NOMO-1 treated with dmso at 0.1 percent for 144 hours (cell line): ENCODE measurements around the gene KCNQ1OT1.
A peak's percentile ranks its signal among the peaks of the same experiment; 100 is the strongest.

Experiments used
- DNase-seq: peaks from one replicate; lab custom pipeline; 2025; ENCODE audit not compliant: unreplicated experiment; lab: John Stamatoyannopoulos, UW

The KCNQ1OT1 gene

DNA sequence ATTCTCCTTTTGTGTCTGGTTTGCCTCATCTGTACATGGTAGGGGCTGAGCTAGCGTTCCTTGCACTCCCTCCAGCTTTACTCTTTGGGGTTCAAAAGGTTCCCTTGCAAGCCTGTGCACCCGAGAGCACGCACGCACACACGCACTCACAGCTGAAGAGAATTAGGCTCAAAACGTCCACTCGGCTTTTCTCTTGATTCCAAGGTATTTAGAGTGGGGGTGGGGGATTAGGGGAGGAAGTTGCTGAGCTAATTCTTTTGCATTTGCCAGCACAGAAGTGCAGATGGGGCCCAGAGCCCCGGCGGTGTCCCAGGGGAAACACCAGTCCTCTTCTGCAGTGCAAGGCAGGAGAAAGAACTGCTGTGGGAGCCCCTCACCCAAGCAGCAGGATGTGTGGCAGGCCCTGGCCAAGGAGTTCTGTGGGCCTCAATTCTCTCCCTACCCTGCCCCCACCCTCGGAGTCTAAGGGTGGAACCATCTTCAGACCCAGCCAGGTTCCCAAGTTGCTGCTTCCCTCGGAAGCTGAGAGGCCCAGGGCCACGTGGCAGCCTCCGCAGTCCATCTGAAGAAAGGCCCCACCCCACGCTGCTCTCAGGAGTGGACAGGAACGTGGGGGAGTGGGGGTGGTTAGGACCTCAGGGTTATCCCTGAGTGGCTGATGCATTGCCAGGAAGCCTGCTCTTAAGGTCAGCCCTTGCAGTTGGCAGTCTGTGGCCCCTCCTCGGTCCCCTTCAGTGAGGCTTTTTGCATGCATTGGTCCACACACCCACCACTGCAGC, 3.8 kb upstream of the KCNQ1OT1 start:
- DNase-seq, result no peak

DNA sequence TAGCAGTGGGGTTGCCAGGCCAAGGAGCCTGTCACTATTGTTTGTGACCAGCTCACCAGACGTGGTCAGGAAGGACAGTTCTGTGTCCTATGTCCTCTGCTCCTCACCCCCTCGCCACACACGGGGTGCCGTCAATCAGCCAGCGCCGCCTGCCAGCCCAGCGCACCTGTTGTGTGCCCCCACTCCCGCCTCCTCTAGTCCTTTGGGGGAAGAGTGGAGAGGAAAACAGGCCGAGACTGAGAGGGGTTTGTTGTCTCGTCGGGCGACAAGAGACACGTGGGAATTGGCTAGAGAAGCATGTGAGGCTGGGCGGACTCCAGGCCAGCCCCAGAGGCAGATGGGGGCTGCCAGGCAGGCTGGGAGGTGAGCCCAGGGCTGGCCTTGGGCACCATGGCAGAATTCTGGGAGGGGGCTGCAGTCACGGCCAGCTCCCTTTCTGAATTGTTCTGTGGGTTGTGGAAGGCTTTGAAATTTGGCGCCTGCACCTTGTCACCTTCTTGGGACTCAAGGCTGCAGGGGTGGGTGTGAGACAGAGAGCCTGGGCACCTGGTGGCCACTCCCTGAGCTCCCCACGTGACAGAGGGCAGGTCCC, 3.1 kb upstream of the KCNQ1OT1 start:
- DNase-seq, result no peak

DNA sequence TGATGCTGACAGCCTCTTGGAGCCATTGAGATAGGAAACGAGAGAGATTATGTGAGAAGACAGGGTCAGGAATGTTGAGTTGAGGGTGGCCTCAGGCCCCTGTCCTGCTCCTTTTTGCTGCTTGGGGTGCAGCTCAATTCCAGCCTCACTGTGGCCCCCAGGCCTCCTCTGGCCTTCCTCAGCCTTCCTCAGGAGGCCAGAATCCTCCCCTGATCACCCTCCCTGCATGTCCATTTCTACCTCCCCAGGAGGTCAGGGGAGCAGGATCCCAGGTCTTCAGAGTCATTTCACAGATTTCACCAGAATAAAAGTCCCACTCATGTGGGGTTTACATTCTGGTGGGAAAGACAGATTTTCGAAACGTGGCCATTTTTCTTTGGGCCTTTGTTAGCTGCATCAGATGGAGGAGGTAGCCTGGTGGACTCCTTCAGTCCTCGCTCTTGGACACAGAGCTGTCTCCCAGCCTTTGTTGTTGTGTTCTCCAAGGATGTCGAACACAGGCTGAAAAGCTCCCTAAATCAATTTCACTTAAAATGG, 2.2 kb upstream of the KCNQ1OT1 start:
- DNase-seq, result no peak

DNA sequence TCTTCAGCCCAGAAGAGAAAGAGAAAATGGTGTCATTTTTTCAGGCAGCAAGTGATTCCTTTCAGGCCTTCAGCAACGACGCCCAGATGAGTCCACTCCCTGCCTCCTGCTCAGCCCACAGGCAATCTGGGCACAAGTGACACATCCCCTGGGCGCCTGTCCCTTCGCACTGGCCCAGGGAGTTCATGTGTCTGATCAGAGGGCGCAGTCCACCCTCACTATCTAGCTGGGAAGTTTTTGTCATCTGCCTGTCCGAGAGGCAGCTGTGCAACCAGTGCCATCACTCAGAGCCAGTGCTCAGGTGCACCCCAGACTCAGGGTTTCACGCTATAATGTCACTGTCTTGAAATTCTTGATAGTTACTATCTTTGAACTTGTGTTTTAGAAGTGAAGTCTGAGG, 1.4 kb upstream of the KCNQ1OT1 start:
- no peak for DNase-seq

DNA sequence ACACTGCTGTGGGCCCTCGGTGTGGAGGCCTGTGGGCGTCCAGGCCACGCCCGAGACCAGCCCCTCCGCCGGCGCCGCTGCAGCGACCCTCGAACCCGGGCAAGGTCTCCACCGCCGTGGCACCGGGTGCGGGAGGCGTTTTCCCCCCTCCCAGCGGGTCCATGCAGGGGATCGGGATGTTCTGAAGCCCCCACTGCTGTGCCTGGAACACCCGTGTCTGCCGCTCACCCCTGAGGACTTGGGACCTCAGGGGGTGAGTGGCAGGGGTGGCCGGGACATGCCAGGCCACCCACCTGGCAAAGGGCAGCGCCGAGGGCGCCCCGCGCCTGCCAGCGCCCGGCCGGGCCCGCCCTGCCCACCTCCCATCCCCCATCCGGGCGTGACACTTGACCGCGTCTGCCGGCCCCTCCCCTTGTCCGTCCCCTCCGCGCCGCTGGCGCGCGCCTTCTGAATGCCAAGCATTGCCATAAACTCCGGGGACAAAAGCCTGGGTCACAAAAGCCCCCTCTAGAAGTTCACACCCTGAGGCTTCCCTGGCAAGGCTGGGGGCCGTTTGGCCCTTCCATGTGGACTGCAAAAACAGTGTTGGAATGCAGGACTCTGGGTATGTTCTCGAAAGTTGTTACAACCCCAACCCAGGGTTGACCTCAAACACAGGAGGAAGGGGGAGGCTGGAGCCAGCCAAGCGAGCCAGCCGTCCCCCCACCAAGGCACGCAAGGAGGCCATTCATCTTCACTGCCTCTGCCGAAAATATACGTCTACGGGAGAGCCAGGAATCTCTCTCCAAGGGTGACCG, 819 bp upstream of the KCNQ1OT1 start:
- peak; percentile 15 for DNase-seq

DNA sequence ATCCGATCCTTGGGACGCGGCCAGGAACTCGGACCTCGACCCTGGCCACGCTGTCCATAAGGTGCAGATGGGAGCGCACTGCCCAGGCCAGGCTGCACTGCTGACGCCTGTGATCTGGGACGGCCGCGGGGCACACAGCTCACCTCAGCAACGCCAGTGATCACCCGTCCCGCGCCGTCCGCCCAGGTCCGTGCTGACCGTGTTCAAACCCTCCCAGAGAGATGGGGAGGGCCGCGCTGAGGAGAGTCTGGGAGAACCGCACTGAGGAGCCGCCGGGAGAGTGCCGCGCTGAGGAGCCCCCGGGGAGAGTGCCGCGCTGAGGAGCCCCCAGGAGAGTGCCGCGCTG, 636 bp downstream of the KCNQ1OT1 start:
- DNase-seq, result no peak

DNA sequence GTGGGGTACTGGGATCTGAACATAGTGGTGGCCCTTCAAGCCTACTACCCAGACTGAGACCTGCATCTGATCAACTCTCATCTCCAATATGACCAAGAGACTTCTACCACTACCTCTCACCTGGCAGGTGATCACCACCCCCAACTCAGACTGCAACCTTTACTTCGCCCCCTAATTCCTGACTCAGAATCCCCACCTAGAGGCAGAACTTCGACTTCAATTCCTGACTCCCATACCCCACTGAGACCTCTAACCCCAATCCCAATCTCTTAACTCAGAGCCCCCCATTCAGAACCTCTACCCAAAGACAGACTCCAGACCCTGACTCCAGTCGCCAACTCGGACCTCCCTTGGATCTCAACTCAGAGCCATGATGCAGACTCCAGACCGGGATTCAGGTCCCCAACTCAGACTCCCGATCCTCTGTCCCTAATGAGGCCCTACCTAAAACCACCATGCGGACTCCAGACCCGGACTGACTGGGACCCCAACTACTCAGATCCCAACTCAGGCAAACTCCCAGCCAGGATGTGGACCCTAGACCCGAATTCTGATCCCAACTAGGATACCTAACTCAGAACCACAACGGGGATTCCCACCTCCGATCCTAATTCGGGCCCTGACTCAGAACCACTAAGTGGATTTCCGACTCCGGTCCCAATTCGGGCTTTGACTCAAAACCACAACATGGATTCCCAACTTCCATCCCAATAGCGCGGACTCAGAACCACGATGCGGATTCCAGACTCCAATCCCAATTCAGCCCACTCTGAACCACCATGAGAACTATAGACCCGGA, 1.2 kb downstream of the KCNQ1OT1 start:
- DNase-seq, result no peak

DNA sequence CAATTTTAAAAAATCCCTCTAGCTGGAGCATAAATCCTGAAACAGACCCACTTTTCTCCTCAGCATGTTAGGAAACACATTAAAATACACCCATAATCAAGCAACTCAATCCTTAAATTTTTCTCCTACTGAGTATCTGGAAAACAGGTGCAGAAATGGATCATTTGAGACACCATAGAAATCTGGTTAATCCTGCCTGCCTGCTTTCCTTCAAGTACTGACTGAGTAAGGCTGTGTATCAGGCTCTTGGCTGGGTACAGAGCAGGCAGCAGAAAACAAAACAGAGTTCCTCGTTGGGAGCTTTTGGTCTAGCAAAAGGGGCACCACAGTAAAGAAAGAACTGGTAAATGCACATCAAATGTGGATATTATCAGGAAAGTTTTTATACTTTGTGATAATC, 1.9 kb downstream of the KCNQ1OT1 start:
- no peak for DNase-seq

DNA sequence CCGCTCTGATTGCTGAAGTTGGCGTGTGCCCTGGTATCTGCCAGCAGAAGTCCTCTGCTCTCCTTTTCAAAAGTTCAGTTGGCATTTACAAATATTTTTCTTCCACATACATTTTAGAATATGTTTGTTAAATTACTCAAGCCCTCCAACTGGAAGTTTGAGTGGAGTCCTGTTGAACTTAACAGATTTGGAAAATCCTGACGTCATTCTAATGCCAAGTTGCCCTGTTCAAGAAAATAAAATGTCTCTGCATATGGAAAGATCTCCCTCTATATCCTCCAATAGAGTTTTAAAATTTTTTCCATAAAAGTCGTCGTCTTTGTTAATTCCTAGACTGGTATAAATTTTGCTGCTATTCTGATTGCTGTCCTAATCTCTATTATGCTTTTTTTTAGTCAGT, 3.3 kb downstream of the KCNQ1OT1 start:
- DNase-seq, result no peak

DNA sequence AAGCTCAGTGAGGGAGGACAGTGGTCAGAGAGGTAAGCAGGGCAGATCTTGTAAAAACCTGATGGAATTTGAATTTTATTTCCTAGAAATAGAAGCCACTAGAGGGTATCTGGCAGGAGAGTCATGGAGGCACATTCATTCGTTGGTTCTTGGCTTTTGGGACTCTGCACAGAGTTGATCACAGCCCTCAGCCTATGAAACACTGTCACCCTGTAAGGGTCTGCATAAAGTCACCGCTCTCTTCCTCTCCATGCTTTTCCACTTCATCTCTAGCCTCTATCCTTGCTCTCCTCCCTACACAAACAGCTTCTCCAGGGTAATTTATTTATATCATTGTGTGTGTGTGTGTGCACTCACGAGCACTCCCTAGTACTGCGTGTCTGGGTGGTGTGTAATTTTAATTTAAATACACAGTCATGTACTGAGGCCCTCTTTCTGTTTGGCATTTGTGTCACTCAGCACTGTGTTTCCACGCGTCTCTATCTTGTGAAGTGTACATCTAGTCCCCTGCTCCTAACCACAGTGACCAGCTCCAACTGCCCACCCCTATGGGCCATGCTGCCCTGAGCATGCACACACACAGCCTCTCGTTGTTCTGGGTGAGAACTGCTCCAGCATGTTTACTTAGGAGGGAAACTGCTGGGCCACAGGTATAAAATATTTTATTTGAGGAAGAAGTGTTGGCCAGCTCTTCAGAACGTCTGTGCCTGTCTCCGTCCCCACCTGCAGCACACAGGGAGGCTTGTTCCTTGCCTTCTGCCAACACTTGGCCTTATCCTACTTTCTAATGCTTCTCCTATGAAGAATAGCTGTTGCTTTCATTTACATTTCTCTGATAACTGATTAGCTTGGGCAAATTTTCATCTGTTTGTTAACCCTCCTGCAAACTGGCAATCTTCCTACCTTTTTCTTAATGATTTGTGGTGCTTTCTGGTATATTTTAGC, 4.5 kb downstream of the KCNQ1OT1 start:
- DNase-seq, result no peak

DNA sequence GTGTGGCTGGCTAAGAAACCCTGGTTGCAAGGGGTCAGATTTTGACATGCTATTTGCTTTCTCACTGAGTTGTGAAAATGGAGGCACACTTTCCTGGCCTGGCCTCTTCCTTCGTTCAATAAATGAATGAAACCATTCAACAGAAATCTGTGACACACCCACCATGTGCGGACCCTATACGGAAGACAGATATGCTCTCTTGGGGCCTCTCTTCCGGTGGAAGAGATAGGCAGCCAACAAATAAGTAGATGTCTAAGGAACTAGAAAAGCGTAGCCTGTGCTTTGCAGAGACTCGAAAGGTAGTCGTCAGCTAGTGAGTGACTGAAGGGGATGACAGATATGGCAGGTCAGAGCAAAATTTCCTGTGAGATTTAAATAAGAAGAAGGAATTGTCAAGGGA, 5.3 kb downstream of the KCNQ1OT1 start:
- DNase-seq, result no peak

DNA sequence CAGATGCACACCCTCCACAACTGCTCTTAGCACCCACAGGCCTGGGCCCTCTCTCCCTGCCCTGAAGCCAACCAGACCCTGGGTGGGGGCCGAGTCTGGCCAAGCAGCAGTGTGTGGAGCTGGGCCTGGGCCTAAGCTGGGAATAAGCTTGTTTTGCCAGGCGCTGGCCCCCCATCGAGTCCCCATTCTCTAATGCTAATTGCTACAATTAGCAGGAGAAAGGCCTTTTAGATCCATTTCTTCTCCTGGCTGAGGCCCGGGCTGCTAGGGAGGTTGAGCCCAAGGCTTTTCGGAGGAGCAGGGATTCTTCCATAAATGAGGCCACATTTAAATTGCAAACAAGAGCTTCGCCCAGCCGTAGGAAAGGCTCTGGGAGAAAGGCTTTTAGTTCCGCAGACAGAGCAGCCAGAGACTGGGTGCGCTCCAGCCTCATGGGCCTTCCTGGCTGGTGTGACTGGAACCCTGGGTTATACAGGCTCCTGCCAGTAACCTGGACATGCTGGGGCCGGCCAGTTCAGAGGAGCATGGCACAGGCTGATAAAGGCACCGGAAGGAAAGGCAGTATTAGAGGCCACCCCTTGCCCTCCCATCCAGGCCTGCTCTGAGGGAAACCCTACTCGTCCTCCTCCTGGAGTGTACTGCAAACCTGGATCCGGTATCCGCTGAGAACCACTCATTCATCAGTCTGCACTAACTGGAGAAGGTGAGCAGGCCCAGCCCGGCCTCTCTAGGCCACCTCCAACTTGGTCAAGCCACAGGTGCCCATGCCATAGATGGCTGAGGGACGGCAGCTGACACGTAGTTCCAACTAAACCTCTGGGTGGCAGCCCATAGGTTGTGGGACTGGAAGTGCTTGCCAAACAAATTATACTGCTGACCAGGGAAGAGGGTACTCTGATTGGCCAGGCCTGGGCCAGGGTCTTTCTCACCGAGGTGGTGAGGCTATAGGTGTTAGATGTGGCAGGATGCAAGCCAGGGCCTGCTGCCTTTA, 6.2 kb downstream of the KCNQ1OT1 start:
- no peak for DNase-seq

DNA sequence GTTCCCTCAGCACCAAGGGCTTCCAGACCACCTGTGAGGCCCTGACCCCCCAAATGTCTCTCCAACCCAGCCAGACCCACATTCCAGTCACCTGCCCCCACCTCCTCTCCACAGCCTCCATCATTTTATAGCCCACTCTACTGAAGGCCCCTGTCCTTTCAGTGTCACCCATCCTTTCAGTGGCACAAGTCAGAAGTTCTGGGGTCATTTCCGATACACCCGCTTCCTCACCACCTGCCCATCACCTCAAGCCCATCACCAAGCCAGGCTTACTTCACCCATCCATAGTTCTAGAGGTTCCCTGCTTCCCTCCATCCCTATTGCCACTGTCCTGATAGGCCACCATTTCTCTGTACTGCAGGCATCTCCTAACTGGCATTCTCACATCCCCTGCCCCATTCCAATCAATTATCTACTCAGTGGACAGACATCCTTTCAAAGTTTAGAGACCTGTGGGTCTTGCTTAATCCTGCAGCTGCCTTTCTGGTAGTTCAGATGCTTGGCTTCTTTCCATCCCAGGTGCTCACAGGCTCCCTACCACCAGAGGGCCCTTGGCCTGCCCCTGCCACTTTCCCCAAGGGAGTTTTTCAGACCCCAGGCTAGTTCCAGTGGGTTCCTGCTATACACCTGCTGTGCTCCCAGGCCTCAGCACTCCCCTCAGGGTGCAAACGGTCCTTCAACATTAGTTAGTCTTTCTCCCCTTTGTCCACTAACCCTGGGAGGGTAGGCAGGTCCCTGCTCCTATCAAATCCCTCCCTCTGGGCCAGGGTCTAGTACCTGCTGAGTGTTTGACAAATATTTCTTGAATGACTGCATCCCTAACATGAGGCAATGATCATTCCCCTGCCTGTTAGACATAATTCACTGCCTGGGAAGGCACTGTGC, 7.6 kb downstream of the KCNQ1OT1 start:
- DNase-seq, result no peak

DNA sequence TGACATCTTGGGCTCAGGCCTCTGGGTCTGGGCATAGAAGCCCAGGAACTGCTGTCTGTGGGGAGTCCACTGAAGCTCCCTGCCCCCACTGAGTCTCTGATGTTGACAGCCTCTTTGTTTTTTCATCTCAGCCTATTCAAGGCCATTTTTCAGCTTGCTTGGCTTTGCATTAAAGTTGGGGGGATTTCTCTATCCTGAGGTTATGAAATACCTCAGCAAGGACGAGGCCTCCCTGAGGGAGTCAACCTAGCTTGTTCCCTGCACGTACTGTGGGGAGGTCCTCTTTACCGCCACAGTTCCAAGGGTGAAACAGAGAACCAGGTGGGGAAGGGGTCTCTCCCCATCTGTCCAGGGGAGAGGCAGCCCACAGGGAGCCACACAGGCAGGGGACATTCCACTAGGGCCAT, 8.4 kb downstream of the KCNQ1OT1 start:
- DNase-seq, result no peak

DNA sequence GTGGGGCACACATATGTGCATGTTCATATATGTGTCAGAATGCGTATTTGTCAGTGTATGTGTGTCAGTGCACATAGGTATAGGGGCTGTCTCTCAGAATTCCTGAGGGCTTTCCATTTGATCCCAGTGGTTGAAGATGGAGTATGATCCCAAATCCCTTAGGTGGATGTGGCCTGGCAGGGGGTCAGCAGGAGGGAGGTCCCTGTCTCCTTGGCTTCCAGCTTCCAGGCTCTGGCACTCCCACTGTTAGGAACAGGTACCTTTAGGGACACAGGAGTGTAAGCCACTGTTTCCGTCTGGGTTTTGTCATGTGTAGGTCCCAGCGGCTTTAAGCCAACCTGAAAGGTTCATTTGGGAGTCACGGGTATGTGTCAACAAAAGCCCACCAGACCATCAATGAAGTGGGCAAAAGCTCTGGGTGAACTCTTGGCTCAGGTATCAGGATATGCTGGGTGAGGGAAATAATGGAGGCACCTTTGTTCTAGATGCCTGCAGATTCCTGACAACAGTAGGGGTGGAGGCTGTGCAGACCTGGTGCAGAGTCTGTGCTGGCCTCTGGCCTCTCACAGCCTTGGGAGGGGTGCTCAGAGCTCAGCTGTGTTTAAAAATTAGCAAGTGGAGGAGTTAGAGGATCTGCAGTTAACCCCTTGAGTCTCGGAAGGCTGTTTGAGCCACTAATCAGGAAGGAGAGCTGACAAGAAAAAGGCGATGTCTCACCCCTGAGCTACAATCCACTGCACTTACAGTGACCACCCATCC, 9.0 kb downstream of the KCNQ1OT1 start:
- DNase-seq, result no peak

DNA sequence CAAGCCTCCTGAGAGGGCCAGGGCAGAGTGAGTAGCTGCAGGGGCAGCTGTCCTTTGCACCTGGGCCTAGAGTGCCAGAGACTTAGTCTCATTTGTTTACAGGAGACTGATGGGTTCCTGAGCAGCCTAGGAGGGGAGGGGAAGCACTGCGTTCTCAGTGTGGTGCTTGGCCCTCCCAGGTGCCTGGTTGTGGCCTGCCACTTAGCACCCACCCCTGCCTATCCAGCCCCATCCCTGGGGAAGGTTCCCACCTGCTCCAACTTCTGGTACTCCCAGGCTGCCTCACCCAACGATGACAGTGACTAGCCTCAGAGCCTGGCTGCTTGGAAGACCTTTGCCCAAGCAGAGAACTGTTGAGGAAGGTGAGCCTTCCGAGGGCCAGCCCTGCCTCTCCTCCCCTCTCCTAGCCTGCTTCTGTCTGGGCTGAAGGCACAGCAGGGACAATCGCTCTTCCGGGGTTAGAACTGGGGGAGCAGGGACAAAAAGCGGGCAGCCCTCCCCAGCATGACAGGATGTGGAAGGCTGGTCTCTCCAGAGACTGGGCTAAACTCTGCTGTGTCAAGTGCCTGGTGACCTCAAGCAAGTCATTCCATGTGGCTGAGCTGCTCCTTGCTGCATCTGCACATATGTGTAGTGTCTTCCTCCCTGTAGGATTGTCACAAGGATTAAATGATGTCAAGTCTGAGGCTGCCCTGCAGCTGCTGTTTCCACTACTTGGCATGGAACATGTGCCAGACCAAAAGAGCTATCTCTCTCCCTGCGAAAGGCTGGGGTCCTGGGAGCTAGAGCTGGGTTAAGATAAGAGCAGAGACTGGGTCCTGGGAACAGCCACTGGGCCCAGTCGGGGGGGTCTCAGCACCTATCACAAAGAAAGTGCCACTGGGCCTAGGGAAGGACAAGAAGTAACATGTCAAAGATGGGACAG, 9.9 kb downstream of the KCNQ1OT1 start:
- no peak for DNase-seq
